ENCODE results near the gene LRRC4C.

LRRC4C gene

GRCh38 chr11:41074318-41074717 is 385.1 kb downstream of the LRRC4C start:
- TF ChIP-seq CTCF (IDR thresholded peaks at IDR 0.05) = no peak

- no peak for TF ChIP-seq CTCF (IDR thresholded peaks at IDR 0.05)
Observed at GRCh38 chr11:41065432-41065831, 394.0 kb downstream of the LRRC4C start.

DNA sequence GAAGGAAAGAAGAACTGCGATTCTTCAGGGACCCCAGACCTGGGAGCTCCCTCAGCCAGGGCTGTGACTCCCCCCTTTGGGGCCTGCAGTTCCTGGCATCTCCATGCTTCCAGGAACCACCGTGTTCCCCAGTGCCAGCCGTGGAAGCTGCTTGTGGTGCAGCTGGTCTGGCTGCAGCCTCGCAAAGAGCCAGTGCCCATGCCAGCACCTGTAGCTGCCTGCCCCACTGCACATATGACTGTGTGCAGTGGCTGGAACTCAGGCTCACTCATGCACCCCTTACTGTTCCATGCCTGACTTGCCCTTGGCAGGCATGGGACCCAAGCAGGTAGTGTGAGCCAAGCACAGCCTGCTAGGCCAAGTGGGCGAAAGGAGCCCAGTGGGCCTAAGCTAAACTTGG is 401.3 kb downstream of the LRRC4C start:
- no peak for TF ChIP-seq CTCF (IDR thresholded peaks at IDR 0.05)

DNA sequence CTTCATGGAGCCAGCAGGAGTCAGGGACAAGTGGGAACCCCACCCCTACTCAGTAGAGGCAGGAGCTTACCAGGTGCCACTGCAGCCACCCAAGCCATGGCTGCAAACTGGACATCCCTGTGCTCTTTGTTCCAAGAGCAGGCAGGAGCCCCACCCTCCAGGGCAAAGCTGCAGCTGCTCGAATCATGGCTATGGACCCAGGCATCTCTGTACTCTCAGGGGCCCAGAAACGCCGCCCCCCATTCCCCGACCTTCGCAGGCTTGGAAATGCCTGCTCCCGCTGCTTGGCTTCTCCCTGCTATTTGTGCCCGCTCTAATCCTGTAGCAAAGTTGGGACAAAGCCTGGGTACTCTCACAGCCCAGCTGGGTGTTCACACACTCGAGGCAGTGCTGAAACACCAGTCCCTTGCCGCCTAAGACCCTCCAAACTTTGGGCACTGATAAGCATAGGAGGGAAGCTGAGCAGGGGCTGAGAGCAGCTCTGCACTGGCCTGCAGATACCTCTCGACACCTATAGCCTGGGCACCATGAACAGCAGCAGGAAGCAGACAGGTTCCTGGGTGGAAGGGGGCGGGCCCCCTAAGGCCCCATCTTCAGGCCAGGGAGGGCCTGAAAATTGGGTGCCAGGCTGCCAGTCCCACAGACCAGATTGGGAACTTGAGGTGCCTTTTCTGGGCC is 402.4 kb downstream of the LRRC4C start:
- TF ChIP-seq CTCF (IDR thresholded peaks at IDR 0.05) = no peak

- TF ChIP-seq CTCF (IDR thresholded peaks at IDR 0.05) = no peak
Observed at GRCh38 chr11:41053894-41054293, 405.6 kb downstream of the LRRC4C start.

DNA sequence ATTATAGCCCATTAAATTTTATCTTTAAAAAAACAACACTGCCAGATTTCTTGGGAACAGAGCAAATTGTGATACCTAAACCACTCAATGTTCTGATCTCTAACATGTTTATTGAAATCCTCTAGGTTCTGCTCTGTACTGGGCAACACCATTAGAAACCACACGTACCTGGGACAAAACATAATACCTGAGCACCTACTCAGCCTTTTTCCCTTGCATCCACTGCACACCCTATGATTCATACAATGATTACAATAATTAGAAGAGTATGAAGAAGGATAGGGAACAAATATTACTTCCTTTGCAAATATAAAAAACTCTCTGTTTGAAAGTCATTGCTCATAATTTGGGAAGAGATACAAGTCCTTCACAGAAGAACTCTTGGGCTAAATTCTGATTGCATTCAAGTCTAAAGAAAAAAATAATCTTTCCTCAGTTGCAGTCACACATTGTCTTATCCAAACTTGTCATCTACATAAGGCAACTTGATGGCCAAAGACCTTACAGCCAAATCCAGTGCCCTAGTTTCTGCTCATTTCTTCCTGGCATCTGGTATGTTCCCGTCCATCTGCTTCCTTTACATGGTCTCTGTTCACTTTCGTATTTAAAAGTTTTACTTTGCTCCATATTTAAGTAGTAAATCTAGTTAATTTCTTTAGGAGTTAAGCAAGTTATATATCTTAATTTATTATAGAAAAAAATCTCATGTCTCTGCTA is 407.4 kb downstream of the LRRC4C start:
- TF ChIP-seq CTCF (IDR thresholded peaks at IDR 0.05) = no peak

- TF ChIP-seq CTCF (IDR thresholded peaks at IDR 0.05) = no peak
Observed at GRCh38 chr11:41050791-41051190, 408.7 kb downstream of the LRRC4C start.
